Suprapubic skin (tissue), 3 donors: Measurements from ENCODE around the gene SETBP1.

Experiments
- POLR2AphosphoS5 ChIP-seq, 3 donors: sonication (generic); formaldehyde crosslinking; IDR thresholded peaks; one replicate each; pipeline ENCODE4 v1.6.1; 2017; ENCODE audit warnings: antibody characterized with exemption in 3 of 3
- TF ChIP-seq, protein P1 (sequence below), 2 donors: fragments of 200-600 bp in 1 of 2; fragments of 450-650 bp in 1 of 2; sonication (generic) in 1 of 2; IDR thresholded peaks; one replicate each; pipeline ENCODE4 v1.5.1; 2016 to 2019; ENCODE audit warnings: antibody characterized with exemption in 2 of 2, mild to moderate bottlenecking in 1 of 2, moderate library complexity in 1 of 2

DNA sequence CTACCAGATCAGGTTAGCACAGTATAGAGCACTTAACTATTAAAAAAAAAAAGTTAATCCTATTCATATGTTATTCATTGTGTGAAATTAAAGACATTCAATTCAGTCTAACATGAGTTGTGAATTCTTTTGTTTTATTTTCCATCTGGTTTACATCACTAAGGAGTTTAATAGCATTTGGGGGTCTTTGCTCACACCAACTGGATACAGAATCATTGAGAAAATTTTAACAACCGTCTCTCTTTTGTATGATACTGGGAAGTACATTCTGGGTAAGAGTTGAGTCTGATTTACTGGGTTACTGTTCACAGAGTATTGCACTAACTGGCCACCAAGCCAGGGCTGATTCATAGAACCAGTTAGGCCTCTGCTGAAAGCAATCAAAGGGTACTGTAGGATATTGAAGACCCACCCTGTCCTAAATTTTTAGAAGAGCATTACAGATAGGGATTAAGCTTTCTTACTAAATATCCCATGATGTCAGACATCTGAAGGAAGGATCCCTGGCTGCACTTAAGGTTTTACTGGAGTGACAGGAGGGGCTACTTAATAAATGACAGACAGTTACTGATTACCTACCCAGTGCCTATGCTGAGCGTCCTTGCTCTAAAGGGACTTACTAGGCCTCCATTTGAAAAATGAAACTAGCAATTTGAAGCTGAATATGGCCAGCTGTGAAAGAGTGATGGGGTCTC, 387.9 kb downstream of the SETBP1 start:
- TF ChIP-seq POLR2AphosphoS5 (IDR thresholded peaks at IDR 0.05) = no peak
- TF ChIP-seq, protein P1, sequence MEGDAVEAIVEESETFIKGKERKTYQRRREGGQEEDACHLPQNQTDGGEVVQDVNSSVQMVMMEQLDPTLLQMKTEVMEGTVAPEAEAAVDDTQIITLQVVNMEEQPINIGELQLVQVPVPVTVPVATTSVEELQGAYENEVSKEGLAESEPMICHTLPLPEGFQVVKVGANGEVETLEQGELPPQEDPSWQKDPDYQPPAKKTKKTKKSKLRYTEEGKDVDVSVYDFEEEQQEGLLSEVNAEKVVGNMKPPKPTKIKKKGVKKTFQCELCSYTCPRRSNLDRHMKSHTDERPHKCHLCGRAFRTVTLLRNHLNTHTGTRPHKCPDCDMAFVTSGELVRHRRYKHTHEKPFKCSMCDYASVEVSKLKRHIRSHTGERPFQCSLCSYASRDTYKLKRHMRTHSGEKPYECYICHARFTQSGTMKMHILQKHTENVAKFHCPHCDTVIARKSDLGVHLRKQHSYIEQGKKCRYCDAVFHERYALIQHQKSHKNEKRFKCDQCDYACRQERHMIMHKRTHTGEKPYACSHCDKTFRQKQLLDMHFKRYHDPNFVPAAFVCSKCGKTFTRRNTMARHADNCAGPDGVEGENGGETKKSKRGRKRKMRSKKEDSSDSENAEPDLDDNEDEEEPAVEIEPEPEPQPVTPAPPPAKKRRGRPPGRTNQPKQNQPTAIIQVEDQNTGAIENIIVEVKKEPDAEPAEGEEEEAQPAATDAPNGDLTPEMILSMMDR (IDR thresholded peaks at IDR 0.05) = no peak
